GM12878 (cell line): ENCODE results near the gene DNAAF8. TPM values are rescaled to one million over a fixed set of nuclear protein-coding genes. Genes with fewer than 3 reads are reported as not detected.

Experiments used
- ATAC-seq: fragments of 200-7000 bp; cut with Tn5 transposase; 3 replicates; pipeline ENCODE4 v1.9.1; 2020; ENCODE audit warnings: mild to moderate bottlenecking, moderate library complexity
- BruUV-seq: library from RNA; stranded (reverse); fragments of 400-500 nt; replicated peaks from 2 replicates; lab custom pipeline; 2021; lab: Mats Ljungman, UMichigan
- CTCF ChIA-PET: fragments of 300-600 bp; sonication (Branson Sonifier 250); formaldehyde crosslinking; extraction: SDS; loops from one replicate; lab custom pipeline; 2021; ENCODE audit warnings: inconsistent platforms; lab: Yijun Ruan, JAX
- POLR2A ChIA-PET: fragments of 350-600 bp; formaldehyde crosslinking; extraction: SDS; loops from one replicate; lab custom pipeline; 2021; ENCODE audit warnings: inconsistent platforms; lab: Charles Lee
- RAD21 ChIA-PET: fragments of 300-600 bp; sonication (Branson Sonifier 250); formaldehyde crosslinking; loops from one replicate; lab custom pipeline; 2023; ENCODE audit warnings: antibody characterized with exemption; ENCODE audit not compliant: unreplicated experiment; lab: Charles Lee
- SMC1A ChIA-PET: fragments of 300-600 bp; sonication (Branson Sonifier 250); formaldehyde crosslinking; loops from one replicate; lab custom pipeline; 2023; ENCODE audit not compliant: unreplicated experiment, uncharacterized antibody; lab: Charles Lee
- DNase-seq: peaks from one replicate; pipeline ENCODE4 v3.0.0-alpha.2; 2011; ENCODE audit warnings: low read depth, low spot score
- FAIRE-seq: peaks from 3 replicates; lab custom pipeline; 2011; peaks lifted over from hg19 to GRCh38; lab: Jason Lieb, UNC
- H2AFZ ChIP-seq: 2 replicates; pipeline ENCODE4 v1.6.0; 2011; ENCODE audit warnings: low read depth, low read length, control low read depth; ENCODE audit not compliant: control insufficient read depth
- H3K27ac ChIP-seq: 2 replicates; pipeline ENCODE4 v1.5.1; 2011; ENCODE audit warnings: control low read depth; ENCODE audit not compliant: control insufficient read depth, insufficient read depth
- H3K27me3 ChIP-seq, 2 experiments: replicated peaks in 1 of 2; 2 replicates each; pipeline versions ENCODE4 v1.6.0 to v1.6.1; 2011; ENCODE audit warnings: low read length in 1 of 2; ENCODE audit not compliant: control insufficient read depth in 2 of 2, insufficient read depth in 2 of 2
- H3K36me3 ChIP-seq, 2 experiments: 2 replicates each; pipeline ENCODE4 v1.5.1; 2011; ENCODE audit warnings: low read length in 1 of 2; ENCODE audit not compliant: control insufficient read depth in 2 of 2, insufficient read depth in 2 of 2
- H3K4me1 ChIP-seq: 2 replicates; pipeline ENCODE4 v1.6.1; 2011; ENCODE audit warnings: mild to moderate bottlenecking, low read length, moderate library complexity, mixed read lengths; ENCODE audit not compliant: control insufficient read depth, insufficient read depth
- H3K4me2 ChIP-seq: 2 replicates; pipeline ENCODE4 v1.6.0; 2011; ENCODE audit warnings: control low read depth; ENCODE audit not compliant: control insufficient read depth, insufficient read depth
- H3K4me3 ChIP-seq: fragments of 200-600 bp; sonication (generic); 2 replicates; pipeline ENCODE4 v1.5.1; 2016
- H3K79me2 ChIP-seq: 2 replicates; pipeline ENCODE4 v1.6.0; 2011; ENCODE audit warnings: low read length; ENCODE audit not compliant: control insufficient read depth, insufficient read depth
- H3K9ac ChIP-seq: 2 replicates; pipeline ENCODE4 v1.8.0; 2011; ENCODE audit warnings: low read length, control low read depth, mixed read lengths; ENCODE audit not compliant: control insufficient read depth, insufficient read depth
- H3K9me3 ChIP-seq: replicated peaks from 3 replicates; pipeline ENCODE4 v1.5.1; 2011; ENCODE audit warnings: mild to moderate bottlenecking, low read length; ENCODE audit not compliant: control insufficient read depth, insufficient read depth
- H4K20me1 ChIP-seq: 2 replicates; pipeline ENCODE4 v1.6.0; 2011; ENCODE audit not compliant: control insufficient read depth, insufficient read depth
- CBX5 ChIP-seq: sonication (generic); IDR thresholded peaks from 2 replicates; pipeline ENCODE4 v1.6.1; 2016; ENCODE audit warnings: low read depth, moderate library complexity, mild to moderate bottlenecking, inconsistent platforms
- DPF2 ChIP-seq: fragments of 450-650 bp; IDR thresholded peaks from 2 replicates; pipeline ENCODE4 v1.6.1; 2017; ENCODE audit warnings: mild to moderate bottlenecking
- EP300 ChIP-seq, 2 experiments: fragments of 150-350 bp in 1 of 2; IDR thresholded peaks; 2 replicates each; pipeline ENCODE4 v1.6.1; 2011 to 2012; ENCODE audit warnings: low read depth in 2 of 2, low read length in 2 of 2, borderline replicate concordance in 1 of 2, improper control_type of control experiment in 1 of 2, inconsistent platforms in 1 of 2; ENCODE audit not compliant: control insufficient read depth in 1 of 2
- GATAD2B ChIP-seq: fragments of 450-650 bp; conservative IDR thresholded peaks from 2 replicates; pipeline ENCODE4 v1.6.1; 2017; ENCODE audit warnings: low read depth, mild to moderate bottlenecking, moderate library complexity
- HDAC2 ChIP-seq: fragments of 200-600 bp; sonication (generic); IDR thresholded peaks from 2 replicates; pipeline ENCODE4 v1.6.1; 2017
- MYB ChIP-seq: fragments of 150-350 bp; IDR thresholded peaks from 2 replicates; pipeline ENCODE4 v1.6.1; 2014; ENCODE audit warnings: mild to moderate bottlenecking, low read depth, low read length, borderline replicate concordance
- MYC ChIP-seq: IDR thresholded peaks from 2 replicates; pipeline ENCODE4 v1.6.1; 2011; ENCODE audit warnings: mild to moderate bottlenecking, low read length, moderate library complexity, inconsistent platforms; ENCODE audit not compliant: insufficient read depth, insufficient replicate concordance, insufficient read length, severe bottlenecking
- SPI1 ChIP-seq: IDR thresholded peaks from 2 replicates; pipeline ENCODE4 v1.6.1; 2011; ENCODE audit warnings: low read depth, mild to moderate bottlenecking, low read length, moderate library complexity, borderline replicate concordance; ENCODE audit not compliant: insufficient read depth
- ZZZ3 ChIP-seq: IDR thresholded peaks from 2 replicates; pipeline ENCODE4 v1.6.1; 2011; ENCODE audit warnings: low read depth; ENCODE audit not compliant: control insufficient read depth, insufficient read length
- WGBS: methylation state at CpG from one replicate; pipeline ENCODE4 v1.1.6; 2016; ENCODE audit warnings: low lambda C conversion rate; ENCODE audit not compliant: insufficient replicate concordance, insufficient coverage; ENCODE audit errors: missing lambda C conversion rate; 5-methylcytosine and 5-hydroxymethylcytosine counted together
- in situ Hi-C: fragments of 300-500 bp; cut with MboI; formaldehyde crosslinking; loops from 9 replicates; pipeline ENCODE4 v1.14.3; 2018; ENCODE audit warnings: mixed read lengths
- intact Hi-C: fragments of 100-400 bp; cut with micrococcal nuclease; formaldehyde crosslinking; loops from one replicate; pipeline ENCODE4 v1.14.2; 2022; ENCODE audit not compliant: unreplicated experiment
- polyA plus RNA-seq, 11 experiments: library from polyadenylated mRNA; depleted of rRNA in 4 of 11; unstranded in 6 of 11; stranded (reverse) in 5 of 11; fragments of >200 nt; fragmentation: Nextera tagmentation in 4 of 11; fragmentation: Illumina TruSeq in 1 of 11; extraction: Ambion mirVana in 4 of 11; extraction: Trizol in 1 of 11; gene quantifications; 1 replicate in 1 of 11; 2 replicates in 10 of 11; pipeline versions ENCODE4 v1.2.1 to v1.2.3, GENCODE V29; 2011 to 2016; ENCODE audit warnings: inconsistent platforms in 2 of 11, missing spikeins in 2 of 11, low read depth in 1 of 11
- total RNA-seq, 4 experiments: library from RNA; depleted of rRNA in 3 of 4; stranded (reverse); fragments of >200 nt in 3 of 4; fragmentation: Illumina TruSeq in 1 of 4; extraction: Trizol in 1 of 4; gene quantifications; 2 replicates each; pipeline versions ENCODE4 v1.2.1 to v1.2.3, GENCODE V29; 2013 to 2021
- TF ChIP-seq, protein P1 (sequence below): fragments of 150-350 bp; IDR thresholded peaks from 2 replicates; pipeline ENCODE4 v1.6.1; 2016; ENCODE audit warnings: low read depth, low read length

Gene DNAAF8
- total and polyA plus RNA-seq, 10 of the 15 experiments (the other 5 are each of a cell fraction or from before 2014, with no cell fraction given): 0.01 to 0.78 (median 0.22) TPM; not detected in 2

DNA sequence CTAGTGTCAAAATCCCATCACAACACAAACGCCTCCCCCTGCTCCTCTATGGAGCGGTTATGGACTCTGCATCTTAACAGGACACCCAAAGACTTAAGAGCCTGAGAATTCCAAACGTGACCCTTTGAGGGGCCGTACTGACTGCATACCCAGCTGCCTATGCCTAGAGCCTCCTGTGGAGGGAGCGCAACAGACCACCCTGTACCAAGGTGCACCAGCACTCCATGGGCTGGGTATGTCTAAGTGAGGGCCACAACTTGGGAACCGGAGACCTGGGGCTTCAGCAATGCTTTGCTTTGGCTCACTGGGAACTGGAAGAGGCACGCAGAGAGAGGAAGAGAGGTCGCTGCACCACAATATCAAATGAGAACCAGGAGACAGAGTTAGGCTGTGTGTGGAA is 5.7 kb upstream of the DNAAF8 start:
- BruUV-seq: no TSS peak
- ChIA-PET RAD21 (no interaction called here), SMC1A (no interaction called here), POLR2A (no interaction called here), CTCF (interaction anchor here (0.9 kb wide), 1 partner anchor 475 kb away, joined by 3 read pairs; no protein-coding TSS in a partner anchor)
- Histone ChIP-seq H3K4me3 (no peak overlapping the region), H3K4me1 (no peaks in the 10 kb centered on the region), H3K79me2 (peaks cover 10% of the 10 kb centered on the region), H3K36me3 (peaks cover 0 to 2% of the 10 kb centered on the region in 2 experiments; a peak in 3 of 4 replicates), H3K4me2 (no peak overlapping the region), H3K9me3 (no peaks in the 10 kb centered on the region), H4K20me1 (no peaks in the 10 kb centered on the region), H3K27me3 (no peaks in the 10 kb centered on the region), H2AFZ (no peak overlapping the region), H3K27ac (no peak overlapping the region), H3K9ac (no peak overlapping the region)
- TF ChIP-seq SPI1 (no peak), GATAD2B (no peak), MYC (no peak), MYB (no peak), ZZZ3 (no peak), DPF2 (no peak), CBX5 (no peak), HDAC2 (no peak), EP300 (IDR thresholded peaks at IDR 0.05; ENCODE audit: borderline replicate concordance in 1 of 2, control insufficient read depth in 1 of 2, low read depth in 2 of 2, low read length in 2 of 2) (no peak)
- TF ChIP-seq, protein P1, sequence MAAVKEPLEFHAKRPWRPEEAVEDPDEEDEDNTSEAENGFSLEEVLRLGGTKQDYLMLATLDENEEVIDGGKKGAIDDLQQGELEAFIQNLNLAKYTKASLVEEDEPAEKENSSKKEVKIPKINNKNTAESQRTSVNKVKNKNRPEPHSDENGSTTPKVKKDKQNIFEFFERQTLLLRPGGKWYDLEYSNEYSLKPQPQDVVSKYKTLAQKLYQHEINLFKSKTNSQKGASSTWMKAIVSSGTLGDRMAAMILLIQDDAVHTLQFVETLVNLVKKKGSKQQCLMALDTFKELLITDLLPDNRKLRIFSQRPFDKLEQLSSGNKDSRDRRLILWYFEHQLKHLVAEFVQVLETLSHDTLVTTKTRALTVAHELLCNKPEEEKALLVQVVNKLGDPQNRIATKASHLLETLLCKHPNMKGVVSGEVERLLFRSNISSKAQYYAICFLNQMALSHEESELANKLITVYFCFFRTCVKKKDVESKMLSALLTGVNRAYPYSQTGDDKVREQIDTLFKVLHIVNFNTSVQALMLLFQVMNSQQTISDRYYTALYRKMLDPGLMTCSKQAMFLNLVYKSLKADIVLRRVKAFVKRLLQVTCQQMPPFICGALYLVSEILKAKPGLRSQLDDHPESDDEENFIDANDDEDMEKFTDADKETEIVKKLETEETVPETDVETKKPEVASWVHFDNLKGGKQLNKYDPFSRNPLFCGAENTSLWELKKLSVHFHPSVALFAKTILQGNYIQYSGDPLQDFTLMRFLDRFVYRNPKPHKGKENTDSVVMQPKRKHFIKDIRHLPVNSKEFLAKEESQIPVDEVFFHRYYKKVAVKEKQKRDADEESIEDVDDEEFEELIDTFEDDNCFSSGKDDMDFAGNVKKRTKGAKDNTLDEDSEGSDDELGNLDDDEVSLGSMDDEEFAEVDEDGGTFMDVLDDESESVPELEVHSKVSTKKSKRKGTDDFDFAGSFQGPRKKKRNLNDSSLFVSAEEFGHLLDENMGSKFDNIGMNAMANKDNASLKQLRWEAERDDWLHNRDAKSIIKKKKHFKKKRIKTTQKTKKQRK: no peak
- ATAC-seq: no peak
- intact Hi-C loops (no loop called here), in situ Hi-C loops (no loop called here)
- WGBS: 92% methylated on average over 8 of the region's 8 CpGs
- no peak for DNase-seq
- FAIRE-seq: no peak
